NCI-H2227 (cell line): Measurements from ENCODE around the gene HOXD8.

Source experiments
- DNase-seq: peaks from one replicate; lab custom pipeline; 2025; ENCODE audit not compliant: unreplicated experiment; lab: John Stamatoyannopoulos, UW

HOXD8 gene

GRCh38 chr2:176102309-176102866, 27.1 kb upstream of the HOXD8 start:
- DNase-seq, result no peak

GRCh38 chr2:176103194-176103593, 26.3 kb upstream of the HOXD8 start:
- no peak for DNase-seq

- no peak for DNase-seq
These were observed 25.7 kb upstream of the HOXD8 start for GRCh38 chr2:176103742-176104315.

GRCh38 chr2:176104316-176105077, 25.0 kb upstream of the HOXD8 start:
- DNase-seq, result peak; percentile 69

- DNase-seq, result peak; percentile 61
These were observed 24.3 kb upstream of the HOXD8 start for GRCh38 chr2:176105078-176105729.

- DNase-seq, result peak; percentile 38
These were observed 23.6 kb upstream of the HOXD8 start for GRCh38 chr2:176105730-176106580.

GRCh38 chr2:176106581-176107539, 22.6 kb upstream of the HOXD8 start, which contains the start of gene HOXD11:
Gene HOXD11 (plus strand): TSS chr2:176107280. CDS start chr2:176107356, 76 bp downstream.
- DNase-seq, result peak; percentile 77

- DNase-seq, result peak; percentile 49
These were observed 21.7 kb upstream of the HOXD8 start for GRCh38 chr2:176107731-176108181.

GRCh38 chr2:176109192-176109901, 20.2 kb upstream of the HOXD8 start:
- DNase-seq, result no peak

GRCh38 chr2:176109946-176110345, 19.6 kb upstream of the HOXD8 start:
- DNase-seq, result no peak

- DNase-seq, result no peak
These were observed 18.8 kb upstream of the HOXD8 start for GRCh38 chr2:176110415-176111308.

- DNase-seq, result peak; percentile 73
These were observed 18.2 kb upstream of the HOXD8 start for GRCh38 chr2:176111309-176111663.

- no peak for DNase-seq
These were observed 17.6 kb upstream of the HOXD8 start for GRCh38 chr2:176111846-176112374.

GRCh38 chr2:176112375-176113302, 16.9 kb upstream of the HOXD8 start:
- no peak for DNase-seq

- DNase-seq, result no peak
These were observed 15.2 kb upstream of the HOXD8 start for GRCh38 chr2:176114120-176114929.
